Measurements from ENCODE around the gene DHRS7.

DNA sequence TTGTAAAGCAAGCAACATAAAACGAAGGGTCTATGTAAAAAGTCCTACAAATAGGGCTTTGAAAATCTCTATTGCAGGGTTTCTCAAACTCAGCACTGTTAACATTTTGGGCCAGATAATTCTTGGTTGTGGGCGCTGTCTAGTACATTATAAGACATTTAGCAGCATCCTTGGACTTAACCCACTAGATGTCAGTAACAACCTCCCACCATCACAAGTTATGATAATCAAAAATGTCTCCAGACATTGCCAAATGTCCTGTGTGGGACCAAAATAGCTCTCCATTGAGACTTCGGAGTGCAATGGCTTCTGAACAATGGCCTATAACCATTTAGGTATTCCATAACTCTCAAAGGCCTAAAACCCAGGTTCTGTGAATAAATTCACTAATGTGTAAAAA, 22.9 kb upstream of the DHRS7 start:
- TF ChIP-seq, protein P1, sequence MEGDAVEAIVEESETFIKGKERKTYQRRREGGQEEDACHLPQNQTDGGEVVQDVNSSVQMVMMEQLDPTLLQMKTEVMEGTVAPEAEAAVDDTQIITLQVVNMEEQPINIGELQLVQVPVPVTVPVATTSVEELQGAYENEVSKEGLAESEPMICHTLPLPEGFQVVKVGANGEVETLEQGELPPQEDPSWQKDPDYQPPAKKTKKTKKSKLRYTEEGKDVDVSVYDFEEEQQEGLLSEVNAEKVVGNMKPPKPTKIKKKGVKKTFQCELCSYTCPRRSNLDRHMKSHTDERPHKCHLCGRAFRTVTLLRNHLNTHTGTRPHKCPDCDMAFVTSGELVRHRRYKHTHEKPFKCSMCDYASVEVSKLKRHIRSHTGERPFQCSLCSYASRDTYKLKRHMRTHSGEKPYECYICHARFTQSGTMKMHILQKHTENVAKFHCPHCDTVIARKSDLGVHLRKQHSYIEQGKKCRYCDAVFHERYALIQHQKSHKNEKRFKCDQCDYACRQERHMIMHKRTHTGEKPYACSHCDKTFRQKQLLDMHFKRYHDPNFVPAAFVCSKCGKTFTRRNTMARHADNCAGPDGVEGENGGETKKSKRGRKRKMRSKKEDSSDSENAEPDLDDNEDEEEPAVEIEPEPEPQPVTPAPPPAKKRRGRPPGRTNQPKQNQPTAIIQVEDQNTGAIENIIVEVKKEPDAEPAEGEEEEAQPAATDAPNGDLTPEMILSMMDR (optimal IDR thresholded peaks at IDR 0.05 in 1 of 3, IDR thresholded peaks at IDR 0.05 in 1 of 3, conservative IDR thresholded peaks at IDR 0.05 in 1 of 3; ENCODE audit: extremely low read depth in 1 of 3, insufficient read depth in 2 of 3, low read length in 3 of 3) = peak in 1 of 3 experiments; percentile 7
- no peak for TF ChIP-seq EZH2 (IDR thresholded peaks at IDR 0.05; ENCODE audit: low read length)

Measured in keratinocyte (primary cell).